ENCODE data around the gene ALOX5. TPM values are rescaled to one million over a fixed set of nuclear protein-coding genes. Genes with fewer than 3 reads are reported as not detected.
"Not testable (repeated sequence)": the region's sequence is repeated elsewhere in the genome, so short reads cannot be mapped to it uniquely, and the experiment has no call there.

The ALOX5 gene
- total RNA-seq, 6 experiments from 2014 or later = not detected

GRCh38 chr10:45471059-45471458 is 97.0 kb downstream of the ALOX5 start:
- Mint-ChIP-seq H3K36me3 (ENCODE audit: low read depth) (peaks cover 4% of the 10 kb centered on the region; the same call in 1 of the 2 replicates), H3K27me3 (ENCODE audit: insufficient read depth) (no peaks in the 10 kb centered on the region; the same call in none of the 2 replicates), H3K4me3 (no peak overlapping the region), H3K27ac (no peak overlapping the region), H3K4me1 (ENCODE audit: low read depth) (peaks cover 13% of the 10 kb centered on the region), H3K9me3 (peaks cover 4% of the 10 kb centered on the region; the same call in 1 of the 2 replicates)
- no peak for DNase-seq
- TF ChIP-seq CTCF (IDR thresholded peaks at IDR 0.05) = no peak

GRCh38 chr10:45471531-45472310 is 97.7 kb downstream of the ALOX5 start:
- DNase-seq = no peak
- TF ChIP-seq CTCF (IDR thresholded peaks at IDR 0.05) = no peak
- Mint-ChIP-seq H3K36me3 (ENCODE audit: low read depth) (peaks cover 8% of the 10 kb centered on the region; the same call in 1 of the 2 replicates), H3K4me1 (ENCODE audit: low read depth) (peaks cover 13% of the 10 kb centered on the region), H3K27ac (no peak overlapping the region), H3K27me3 (ENCODE audit: insufficient read depth) (no peaks in the 10 kb centered on the region; the same call in none of the 2 replicates), H3K4me3 (no peak overlapping the region), H3K9me3 (peaks cover 9% of the 10 kb centered on the region)

- Mint-ChIP-seq H3K4me3 (no peak overlapping the region), H3K36me3 (ENCODE audit: low read depth) (peaks cover 10% of the 10 kb centered on the region; the same call in 1 of the 2 replicates), H3K27me3 (ENCODE audit: insufficient read depth) (no peaks in the 10 kb centered on the region; the same call in 1 of the 2 replicates), H3K27ac (no peak overlapping the region), H3K9me3 (peaks cover 12% of the 10 kb centered on the region), H3K4me1 (ENCODE audit: low read depth) (peaks cover 13% of the 10 kb centered on the region)
- no peak for DNase-seq
- no peak for TF ChIP-seq CTCF (IDR thresholded peaks at IDR 0.05)
Measured at GRCh38 chr10:45473126-45473525, 99.1 kb downstream of the ALOX5 start.

GRCh38 chr10:45476559-45476958 is 102.5 kb downstream of the ALOX5 start:
- H3K36me3 Mint-ChIP-seq (ENCODE audit: low read depth) = peaks cover 21% of the 10 kb centered on the region
- no peak overlapping the region for H3K4me3 Mint-ChIP-seq

GRCh38 chr10:45480294-45480693 is 106.3 kb downstream of the ALOX5 start:
- no peak overlapping the region for H3K27ac Mint-ChIP-seq
- TF ChIP-seq CTCF (IDR thresholded peaks at IDR 0.05) = no peak
- H3K27me3 Mint-ChIP-seq (ENCODE audit: insufficient read depth) = no peaks in the 10 kb centered on the region; the same call in 1 of the 2 replicates
- H3K4me1 Mint-ChIP-seq (ENCODE audit: low read depth) = no peaks in the 10 kb centered on the region
- no peak for DNase-seq
- H3K4me3 Mint-ChIP-seq = no peak overlapping the region
- peaks cover 21% of the 10 kb centered on the region for H3K36me3 Mint-ChIP-seq (ENCODE audit: low read depth)
- peaks cover 26% of the 10 kb centered on the region for H3K9me3 Mint-ChIP-seq

More at GRCh38 chr10:45476559-45476958, 102.5 kb downstream of the ALOX5 start:
- H3K9me3 Mint-ChIP-seq = peaks cover 23% of the 10 kb centered on the region
- no peak for DNase-seq
- H3K27me3 Mint-ChIP-seq (ENCODE audit: insufficient read depth) = no peaks in the 10 kb centered on the region; the same call in 1 of the 2 replicates
- H3K4me1 Mint-ChIP-seq (ENCODE audit: low read depth) = no peaks in the 10 kb centered on the region
- TF ChIP-seq CTCF (IDR thresholded peaks at IDR 0.05) = no peak
- H3K27ac Mint-ChIP-seq = no peak overlapping the region

GRCh38 chr10:45481100-45481499 is 107.1 kb downstream of the ALOX5 start:
- not testable (repeated sequence) for H3K27me3 Mint-ChIP-seq (ENCODE audit: insufficient read depth)

More at GRCh38 chr10:45481100-45481499, 107.1 kb downstream of the ALOX5 start:
- not testable (repeated sequence) for DNase-seq; H3K4me3 Mint-ChIP-seq; H3K4me1 Mint-ChIP-seq (ENCODE audit: low read depth); H3K27ac Mint-ChIP-seq
- Mint-ChIP-seq H3K9me3 (peaks cover 22% of the 10 kb centered on the region), H3K36me3 (ENCODE audit: low read depth) (peaks cover 16% of the 10 kb centered on the region)
